PFSK-1 (cell line): Measurements from ENCODE around the gene RGS18. TPM values are rescaled to one million over a fixed set of nuclear protein-coding genes. Genes with fewer than 3 reads are reported as not detected.

Experiments used
- FOXP2 ChIP-seq: optimal IDR thresholded peaks from 2 replicates; pipeline ENCODE3; 2011; ENCODE audit warnings: borderline replicate concordance, control low read depth, inconsistent platforms; ENCODE audit not compliant: insufficient read depth; ENCODE audit errors: extremely low read length, extremely low read depth
- POLR2AphosphoS5 ChIP-seq: IDR thresholded peaks from 2 replicates; pipeline ENCODE4 v1.6.1; 2012; ENCODE audit warnings: low read depth, mild to moderate bottlenecking, control low read depth, low read length, moderate library complexity
- REST ChIP-seq, 2 experiments: IDR thresholded peaks; 2 replicates each; pipeline versions ENCODE4 v1.6.1 to v1.8.0; 2011 to 2012; ENCODE audit warnings: low read depth in 2 of 2, low read length in 2 of 2, control low read depth in 1 of 2, inconsistent platforms in 1 of 2, mild to moderate bottlenecking in 1 of 2, moderate library complexity in 1 of 2; ENCODE audit not compliant: insufficient read depth in 1 of 2
- SIN3A ChIP-seq: IDR thresholded peaks from 2 replicates; pipeline ENCODE4 v1.6.1; 2012; ENCODE audit warnings: mild to moderate bottlenecking, low read length, moderate library complexity, borderline replicate concordance; ENCODE audit not compliant: insufficient read depth
- TAF1 ChIP-seq: IDR thresholded peaks from 2 replicates; pipeline ENCODE4 v1.6.1; 2012; ENCODE audit warnings: low read length, control low read depth, borderline replicate concordance; ENCODE audit not compliant: insufficient read depth
- polyA plus RNA-seq: library from polyadenylated mRNA; unstranded; fragments of >200 nt; gene quantifications from one replicate; pipeline ENCODE4 v1.2.1, GENCODE V29; 2012; ENCODE audit warnings: low read depth, missing spikeins; ENCODE audit not compliant: insufficient read length

RGS18 gene, protein sequence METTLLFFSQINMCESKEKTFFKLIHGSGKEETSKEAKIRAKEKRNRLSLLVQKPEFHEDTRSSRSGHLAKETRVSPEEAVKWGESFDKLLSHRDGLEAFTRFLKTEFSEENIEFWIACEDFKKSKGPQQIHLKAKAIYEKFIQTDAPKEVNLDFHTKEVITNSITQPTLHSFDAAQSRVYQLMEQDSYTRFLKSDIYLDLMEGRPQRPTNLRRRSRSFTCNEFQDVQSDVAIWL
- polyA plus RNA-seq = not detected

DNA sequence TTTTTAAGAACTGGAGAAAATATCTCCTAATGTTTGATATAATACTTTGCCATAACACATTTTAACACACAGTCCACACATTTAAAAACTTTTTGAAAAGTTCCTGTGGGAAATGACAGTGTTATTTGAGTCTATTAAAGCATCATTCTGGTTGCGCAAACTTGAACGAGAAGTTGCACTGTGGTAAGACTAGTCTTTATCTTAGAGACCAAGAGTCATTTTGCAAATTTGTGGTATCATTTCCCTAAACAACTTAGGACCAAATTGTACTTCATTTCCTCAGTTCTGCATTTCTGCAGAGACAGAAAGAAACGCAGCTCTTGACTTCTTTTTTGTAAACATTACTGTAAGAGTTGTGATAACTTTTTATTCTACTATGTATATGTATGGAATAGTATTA is at the start of gene RGS18:
RGS18 (plus strand) TSS at position 282 of the 400 bp plus-strand sequence. CDS start 176 bp downstream, outside the sequence.
- TF ChIP-seq FOXP2 (no peak), POLR2AphosphoS5 (no peak), TAF1 (no peak), REST (IDR thresholded peaks at IDR 0.05; ENCODE audit: insufficient read depth in 1 of 2, low read depth in 2 of 2, low read length in 2 of 2) (no peak), SIN3A (no peak)

DNA sequence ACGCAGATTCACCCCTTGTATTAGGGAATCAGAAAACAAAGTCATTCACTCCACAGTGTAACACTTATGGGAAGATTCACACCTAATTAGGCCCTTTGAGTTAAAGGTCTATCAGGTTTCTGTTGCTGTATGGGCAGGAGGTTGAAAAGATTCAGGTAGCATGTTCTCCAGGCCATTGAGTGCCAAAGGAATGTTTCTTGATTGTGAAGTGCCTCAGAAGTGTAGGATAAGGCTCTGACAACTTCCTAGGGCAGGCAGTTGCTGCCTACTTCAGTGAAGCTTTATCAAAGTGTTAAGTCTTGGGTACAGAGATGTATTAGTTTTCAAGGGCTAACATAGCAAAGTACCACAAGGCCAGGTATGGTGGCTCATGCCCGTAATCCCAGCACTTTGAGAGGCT is 48.7 kb upstream of the RGS18 start:
- no peak for TF ChIP-seq REST (IDR thresholded peaks at IDR 0.05; ENCODE audit: insufficient read depth in 1 of 2, low read depth in 2 of 2, low read length in 2 of 2)
- TF ChIP-seq FOXP2 = no peak
- TF ChIP-seq POLR2AphosphoS5 = no peak
- TF ChIP-seq SIN3A = no peak
- no peak for TF ChIP-seq TAF1

DNA sequence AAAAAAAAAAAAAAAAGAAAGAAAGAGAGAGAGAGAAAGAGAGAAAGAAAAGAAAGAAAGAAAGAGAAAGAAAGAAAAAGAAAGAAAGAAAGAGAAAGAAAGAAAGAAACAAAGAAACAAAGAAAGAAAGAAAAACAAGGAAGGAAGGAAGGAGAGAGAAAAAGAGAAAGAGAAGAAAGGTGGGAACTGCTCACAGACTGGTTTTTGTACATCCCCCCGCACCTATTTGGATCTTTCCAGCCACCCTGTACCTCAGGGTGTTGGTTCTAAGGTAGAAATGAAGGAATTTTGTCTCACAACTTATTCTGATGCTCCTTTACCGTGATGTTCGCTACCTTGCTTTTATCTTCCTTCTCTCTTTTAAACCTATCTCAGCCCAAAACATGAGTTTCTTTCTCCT is 43.3 kb upstream of the RGS18 start:
- TF ChIP-seq REST (IDR thresholded peaks at IDR 0.05; ENCODE audit: insufficient read depth in 1 of 2, low read depth in 2 of 2, low read length in 2 of 2) (no peak), SIN3A (no peak), TAF1 (no peak), FOXP2 (no peak), POLR2AphosphoS5 (no peak)

- TF ChIP-seq POLR2AphosphoS5 (no peak), SIN3A (no peak), FOXP2 (no peak), TAF1 (no peak), REST (IDR thresholded peaks at IDR 0.05; ENCODE audit: insufficient read depth in 1 of 2, low read depth in 2 of 2, low read length in 2 of 2) (no peak)
Measured at GRCh38 chr1:192118881-192119405, 39.3 kb upstream of the RGS18 start.
